Epithelial cell of proximal tubule (primary cell): Measurements from ENCODE around the gene SYCE1. TPM values are rescaled to one million over a fixed set of nuclear protein-coding genes. Genes with fewer than 3 reads are reported as not detected.
"Not testable (repeated sequence)": the region's sequence is repeated elsewhere in the genome, so short reads cannot be mapped to it uniquely, and the experiment has no call there.

ENCODE experiments used
- DNase-seq: peaks from one replicate; pipeline ENCODE4 v3.0.0-alpha.2; 2011; ENCODE audit warnings: low read depth
- H3K4me3 ChIP-seq: 2 replicates; pipeline ENCODE4 v1.5.1; 2011; ENCODE audit warnings: low read depth, mild to moderate bottlenecking, low read length
- total RNA-seq: library from RNA; depleted of rRNA; stranded (reverse); fragments of >200 nt; gene quantifications from 2 replicates; pipeline ENCODE4 v1.2.3, GENCODE V29; 2015
- TF ChIP-seq, protein P1 (sequence below): conservative IDR thresholded peaks from 2 replicates; pipeline ENCODE4 v1.5.1; 2012; ENCODE audit warnings: low read depth, mild to moderate bottlenecking, low read length

Gene SYCE1
- total RNA-seq, 1 donor from 2014 or later = not detected

DNA sequence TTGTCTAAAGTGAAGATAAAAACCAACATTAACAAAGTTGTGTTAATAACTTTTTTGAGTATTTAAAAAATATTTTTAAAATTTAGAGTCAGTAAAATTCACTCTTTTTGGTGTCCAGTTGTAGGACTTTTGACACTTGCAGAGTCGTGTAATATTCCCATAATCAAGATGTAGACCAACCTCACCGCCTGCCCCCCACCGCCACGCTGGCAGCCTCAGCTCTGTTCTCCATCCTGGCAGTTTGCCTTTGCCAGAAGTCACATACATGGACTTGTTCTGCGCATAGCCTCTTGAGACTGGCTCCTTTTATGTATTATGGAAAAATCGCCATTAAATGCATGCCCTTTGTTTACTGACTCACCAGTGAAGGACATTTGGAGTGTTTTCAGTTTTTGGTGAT lies 27.3 kb upstream of the SYCE1 start:
- DNase-seq = no peak
- TF ChIP-seq, protein P1, sequence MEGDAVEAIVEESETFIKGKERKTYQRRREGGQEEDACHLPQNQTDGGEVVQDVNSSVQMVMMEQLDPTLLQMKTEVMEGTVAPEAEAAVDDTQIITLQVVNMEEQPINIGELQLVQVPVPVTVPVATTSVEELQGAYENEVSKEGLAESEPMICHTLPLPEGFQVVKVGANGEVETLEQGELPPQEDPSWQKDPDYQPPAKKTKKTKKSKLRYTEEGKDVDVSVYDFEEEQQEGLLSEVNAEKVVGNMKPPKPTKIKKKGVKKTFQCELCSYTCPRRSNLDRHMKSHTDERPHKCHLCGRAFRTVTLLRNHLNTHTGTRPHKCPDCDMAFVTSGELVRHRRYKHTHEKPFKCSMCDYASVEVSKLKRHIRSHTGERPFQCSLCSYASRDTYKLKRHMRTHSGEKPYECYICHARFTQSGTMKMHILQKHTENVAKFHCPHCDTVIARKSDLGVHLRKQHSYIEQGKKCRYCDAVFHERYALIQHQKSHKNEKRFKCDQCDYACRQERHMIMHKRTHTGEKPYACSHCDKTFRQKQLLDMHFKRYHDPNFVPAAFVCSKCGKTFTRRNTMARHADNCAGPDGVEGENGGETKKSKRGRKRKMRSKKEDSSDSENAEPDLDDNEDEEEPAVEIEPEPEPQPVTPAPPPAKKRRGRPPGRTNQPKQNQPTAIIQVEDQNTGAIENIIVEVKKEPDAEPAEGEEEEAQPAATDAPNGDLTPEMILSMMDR = no peak
- no peak overlapping the region for H3K4me3 ChIP-seq

DNA sequence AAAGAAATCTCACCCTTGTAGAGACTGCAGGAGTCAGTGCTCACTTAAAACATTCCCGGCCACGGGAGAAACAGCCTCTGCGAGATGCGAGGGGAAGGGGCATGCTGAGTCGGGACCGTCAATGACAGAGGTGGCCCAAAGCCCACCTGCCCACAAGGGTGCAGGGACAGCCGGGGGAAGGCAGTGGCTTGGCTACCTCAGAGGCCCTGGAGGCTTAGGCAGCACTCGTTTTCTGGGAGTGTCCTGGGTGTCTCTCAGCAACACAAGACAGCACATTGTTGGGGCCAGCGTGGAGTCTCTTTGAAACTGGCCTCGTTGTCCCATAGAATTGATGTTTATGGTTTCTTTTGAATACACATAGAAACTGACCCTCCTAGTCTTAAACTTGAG lies 25.6 kb upstream of the SYCE1 start:
- H3K4me3 ChIP-seq = no peak overlapping the region
- DNase-seq = no peak
- TF ChIP-seq, protein P1 = no peak

DNA sequence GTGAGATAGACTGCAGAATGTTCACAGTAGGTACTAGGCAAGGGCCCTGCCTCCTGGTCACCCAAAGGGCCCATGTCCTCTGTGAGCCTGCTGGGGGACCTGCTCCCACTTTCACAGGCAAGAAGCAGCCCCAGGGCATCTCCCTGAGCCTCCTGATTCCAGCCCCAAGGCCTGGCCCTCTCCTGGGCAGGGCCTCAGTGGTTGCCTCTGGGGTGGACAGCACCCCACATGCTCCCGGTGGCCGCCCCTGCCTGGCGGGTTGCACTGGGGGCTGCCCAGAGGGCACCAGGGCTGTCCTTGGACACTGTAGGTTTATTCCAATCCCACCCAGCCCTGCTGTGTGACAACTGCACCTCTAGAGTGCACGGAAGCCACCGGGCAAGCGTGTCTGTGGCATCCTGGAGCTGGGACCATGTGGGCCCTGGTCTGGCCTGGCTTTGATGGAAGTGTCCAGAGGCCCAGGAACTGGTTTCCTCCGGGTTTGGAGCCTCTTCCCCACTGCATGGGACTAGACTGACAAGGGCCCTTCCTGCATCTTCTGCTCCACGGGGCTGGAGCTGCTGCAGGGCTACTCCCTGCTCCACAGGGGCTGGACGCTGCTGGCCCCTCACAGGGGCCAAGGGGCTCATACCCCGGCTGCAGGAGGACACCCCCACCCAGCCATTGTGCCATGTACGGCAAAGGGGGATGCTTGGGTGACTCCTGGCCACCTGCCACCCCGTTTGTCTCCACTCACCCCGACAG lies 25.0 kb upstream of the SYCE1 start:
- TF ChIP-seq, protein P1 = no peak
- H3K4me3 ChIP-seq = no peak overlapping the region
- DNase-seq = no peak

DNA sequence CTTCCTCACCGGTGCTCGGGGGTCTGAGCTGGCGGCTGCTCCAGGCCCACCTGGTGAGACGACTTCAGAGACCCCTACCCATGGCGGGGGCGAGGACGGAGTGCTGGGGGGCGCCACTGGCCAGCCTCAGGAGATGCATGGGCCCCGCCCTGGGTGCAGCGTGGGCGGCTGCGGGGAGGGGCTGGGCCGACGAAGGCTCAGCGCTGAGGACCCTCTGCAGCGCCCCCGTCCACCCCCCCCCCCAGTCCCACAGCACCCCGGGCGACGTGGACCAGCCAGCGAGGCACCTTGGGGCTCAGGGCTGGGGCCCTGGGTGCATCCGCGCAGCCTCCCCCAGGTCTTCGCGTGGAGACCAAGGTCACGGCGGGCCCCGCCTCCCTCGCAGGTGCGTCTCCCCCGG lies 11.7 kb upstream of the SYCE1 start:
- not testable (repeated sequence) for DNase-seq

DNA sequence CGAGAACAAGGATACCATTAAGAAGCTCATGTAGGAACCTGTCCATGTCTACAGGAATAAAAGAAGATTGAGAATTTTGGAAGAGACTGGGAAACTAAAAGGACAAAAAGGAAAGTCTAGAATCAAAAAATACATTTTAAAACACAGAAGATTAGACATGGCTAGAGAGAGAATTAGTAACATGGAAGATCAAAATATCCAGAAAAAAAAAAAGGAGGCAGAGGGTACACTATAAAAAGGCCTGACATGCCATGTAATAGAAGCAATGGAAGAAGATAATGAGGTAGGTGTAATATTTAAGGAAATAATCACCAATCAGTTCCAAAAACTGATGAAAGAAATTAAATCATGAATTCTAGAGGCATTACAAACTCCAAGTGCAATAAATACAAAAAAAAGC lies 8.1 kb upstream of the SYCE1 start:
- not testable (repeated sequence) for DNase-seq, H3K4me3 ChIP-seq

More for the DNA sequence above, 11.7 kb upstream of the SYCE1 start:
- not testable (repeated sequence) for H3K4me3 ChIP-seq

DNA sequence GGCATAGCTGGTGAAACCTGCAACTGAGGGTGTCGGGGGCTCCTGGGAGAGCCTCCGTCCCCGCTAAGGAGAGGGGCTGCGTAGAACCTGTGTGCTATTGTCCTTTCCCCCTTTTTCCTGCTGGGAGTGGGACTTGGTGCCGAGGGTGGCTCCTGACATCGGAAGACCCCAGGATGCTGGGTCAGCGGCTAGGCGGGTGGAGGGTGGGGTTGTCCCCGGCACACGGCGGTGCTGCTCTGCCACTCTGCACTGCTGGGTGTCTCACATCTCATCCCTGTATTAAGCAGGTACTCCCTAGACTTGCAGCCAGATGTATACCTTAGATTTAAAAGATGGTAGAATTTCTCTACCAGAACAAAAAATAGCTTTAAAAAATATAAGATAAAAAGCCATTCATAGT lies 6.7 kb upstream of the SYCE1 start:
- not testable (repeated sequence) for DNase-seq, H3K4me3 ChIP-seq

DNA sequence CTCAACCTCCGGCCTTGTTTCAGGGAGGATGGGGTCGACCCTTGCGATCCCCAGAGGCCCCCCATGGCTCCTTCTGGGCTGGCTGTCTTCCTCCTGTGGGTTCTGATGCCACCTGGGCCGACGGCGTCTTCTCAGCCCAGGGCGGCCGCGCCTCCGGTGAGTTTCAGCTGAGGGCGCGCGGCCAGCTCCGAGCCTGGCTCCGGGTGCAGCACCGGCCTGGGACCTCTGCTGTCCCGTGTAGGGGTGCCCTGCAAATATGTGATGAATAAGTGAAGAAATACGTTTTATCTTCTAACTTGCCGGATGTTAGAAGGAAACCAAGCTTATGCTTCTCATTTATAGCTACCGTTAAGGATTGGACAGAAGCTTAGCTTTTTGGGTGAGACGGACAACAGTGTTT lies 4.4 kb upstream of the SYCE1 start:
- not testable (repeated sequence) for H3K4me3 ChIP-seq

DNA sequence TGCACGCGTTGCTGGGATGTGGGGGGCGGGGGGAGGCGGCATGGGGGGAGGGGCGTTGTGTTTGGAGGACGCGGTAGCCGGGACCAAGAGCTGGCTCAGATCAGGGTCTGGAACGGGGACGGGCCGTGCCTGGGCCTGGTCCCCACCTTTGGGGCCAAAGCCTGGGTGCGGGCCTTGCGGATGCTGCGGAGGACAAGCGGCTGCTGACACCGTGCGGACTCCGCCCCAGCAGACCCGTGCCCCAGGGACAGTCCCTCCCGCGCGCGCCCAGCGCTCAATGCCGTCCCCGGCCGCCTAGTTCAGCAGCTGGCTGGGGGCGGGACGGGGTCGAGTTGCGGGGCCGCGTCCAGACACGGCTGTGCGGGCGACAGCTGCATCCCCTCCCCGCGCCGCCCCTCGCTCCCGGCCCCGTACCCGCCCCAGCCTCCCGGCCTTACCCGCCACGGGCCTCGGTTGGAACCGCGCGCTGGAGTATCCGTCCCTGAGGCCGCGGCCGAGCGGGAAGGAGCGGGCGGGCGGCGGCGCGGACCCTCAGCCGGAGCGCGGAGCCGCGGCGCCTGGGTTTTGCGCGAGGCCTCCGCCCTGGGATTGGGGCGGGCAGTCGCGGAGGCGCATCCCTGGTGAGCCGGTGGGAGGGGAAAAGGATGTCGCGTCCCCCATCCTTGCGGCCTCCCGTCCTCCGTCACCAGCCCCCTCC lies 3.6 kb upstream of the SYCE1 start:
- not testable (repeated sequence) for DNase-seq, H3K4me3 ChIP-seq

More for the DNA sequence above, 4.4 kb upstream of the SYCE1 start:
- not testable (repeated sequence) for DNase-seq

DNA sequence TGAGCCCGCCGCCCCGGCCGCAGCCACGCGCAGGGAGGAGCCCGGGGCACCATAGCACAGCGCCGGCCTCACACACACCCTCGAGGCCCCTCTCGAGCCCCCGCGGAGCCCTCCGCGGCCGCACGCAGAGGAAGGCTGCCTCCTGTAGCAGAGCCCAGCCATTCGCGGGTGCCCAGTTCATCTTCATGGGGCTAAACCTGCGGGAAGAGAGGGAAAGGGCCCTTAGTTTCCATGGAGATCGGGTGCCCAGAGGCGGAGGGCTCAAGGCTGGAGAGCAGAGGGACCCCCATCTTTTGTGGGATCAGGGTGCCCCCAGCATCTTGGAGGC lies 2.9 kb upstream of the SYCE1 start:
- TF ChIP-seq, protein P1 = no peak
- DNase-seq = no peak

More for the DNA sequence above, 2.9 kb upstream of the SYCE1 start:
- H3K4me3 ChIP-seq = no peak overlapping the region
